Neural crest cell (in vitro differentiated cells): ENCODE measurements around the gene MYL6B. TPM values are rescaled to one million over a fixed set of nuclear protein-coding genes. Genes with fewer than 3 reads are reported as not detected.

Experiments
- DNase-seq: peaks from one replicate; pipeline ENCODE4 v3.0.0; 2021; ENCODE audit warnings: low read depth, mixed read lengths, low spot score
- H3K27ac Mint-ChIP-seq: one replicate; pipeline ENCODE4 v1.8.0; 2021; ENCODE audit warnings: mild to moderate bottlenecking, mixed read lengths; ENCODE audit not compliant: unreplicated experiment
- H3K27me3 Mint-ChIP-seq: 2 replicates; pipeline ENCODE4 v1.8.0; 2021; ENCODE audit warnings: low read depth, mild to moderate bottlenecking, mixed read lengths
- H3K36me3 Mint-ChIP-seq: 2 replicates; pipeline ENCODE4 v1.8.0; 2021; ENCODE audit warnings: low read depth, mild to moderate bottlenecking, mixed read lengths
- H3K4me1 Mint-ChIP-seq: 2 replicates; pipeline ENCODE4 v1.8.0; 2021; ENCODE audit warnings: mixed read lengths
- H3K4me3 Mint-ChIP-seq: one replicate; pipeline ENCODE4 v1.8.0; 2021; ENCODE audit warnings: mild to moderate bottlenecking, mixed read lengths
- H3K9me3 Mint-ChIP-seq: 2 replicates; pipeline ENCODE4 v1.8.0; 2021; ENCODE audit warnings: mixed read lengths
- total RNA-seq: library from RNA; stranded (reverse); gene quantifications from 2 replicates; pipeline ENCODE4 v1.2.1, GENCODE V29; 2021
- TF ChIP-seq, protein P1 (sequence below): fragments of 200-600 bp; sonication (generic); conservative IDR thresholded peaks from 2 replicates; pipeline ENCODE4 v1.5.0; 2021; ENCODE audit warnings: antibody characterized with exemption, mild to moderate bottlenecking

The MYL6B gene
- total RNA-seq, 1 donor from 2014 or later = 178 TPM

- H3K27me3 Mint-ChIP-seq = peaks cover 18% of the 10 kb centered on the region
- peaks cover 38% of the 10 kb centered on the region for H3K36me3 Mint-ChIP-seq
- TF ChIP-seq, protein P1, sequence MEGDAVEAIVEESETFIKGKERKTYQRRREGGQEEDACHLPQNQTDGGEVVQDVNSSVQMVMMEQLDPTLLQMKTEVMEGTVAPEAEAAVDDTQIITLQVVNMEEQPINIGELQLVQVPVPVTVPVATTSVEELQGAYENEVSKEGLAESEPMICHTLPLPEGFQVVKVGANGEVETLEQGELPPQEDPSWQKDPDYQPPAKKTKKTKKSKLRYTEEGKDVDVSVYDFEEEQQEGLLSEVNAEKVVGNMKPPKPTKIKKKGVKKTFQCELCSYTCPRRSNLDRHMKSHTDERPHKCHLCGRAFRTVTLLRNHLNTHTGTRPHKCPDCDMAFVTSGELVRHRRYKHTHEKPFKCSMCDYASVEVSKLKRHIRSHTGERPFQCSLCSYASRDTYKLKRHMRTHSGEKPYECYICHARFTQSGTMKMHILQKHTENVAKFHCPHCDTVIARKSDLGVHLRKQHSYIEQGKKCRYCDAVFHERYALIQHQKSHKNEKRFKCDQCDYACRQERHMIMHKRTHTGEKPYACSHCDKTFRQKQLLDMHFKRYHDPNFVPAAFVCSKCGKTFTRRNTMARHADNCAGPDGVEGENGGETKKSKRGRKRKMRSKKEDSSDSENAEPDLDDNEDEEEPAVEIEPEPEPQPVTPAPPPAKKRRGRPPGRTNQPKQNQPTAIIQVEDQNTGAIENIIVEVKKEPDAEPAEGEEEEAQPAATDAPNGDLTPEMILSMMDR = no peak
- no peaks in the 10 kb centered on the region for H3K9me3 Mint-ChIP-seq
- no peak for DNase-seq
- H3K4me1 Mint-ChIP-seq = peaks cover 47% of the 10 kb centered on the region
- no peak overlapping the region for H3K27ac Mint-ChIP-seq
- H3K4me3 Mint-ChIP-seq = peak overlapping the region; percentile 95
Measured at GRCh38 chr12:56162468-56163290, 10.3 kb downstream of the MYL6B start.

DNA sequence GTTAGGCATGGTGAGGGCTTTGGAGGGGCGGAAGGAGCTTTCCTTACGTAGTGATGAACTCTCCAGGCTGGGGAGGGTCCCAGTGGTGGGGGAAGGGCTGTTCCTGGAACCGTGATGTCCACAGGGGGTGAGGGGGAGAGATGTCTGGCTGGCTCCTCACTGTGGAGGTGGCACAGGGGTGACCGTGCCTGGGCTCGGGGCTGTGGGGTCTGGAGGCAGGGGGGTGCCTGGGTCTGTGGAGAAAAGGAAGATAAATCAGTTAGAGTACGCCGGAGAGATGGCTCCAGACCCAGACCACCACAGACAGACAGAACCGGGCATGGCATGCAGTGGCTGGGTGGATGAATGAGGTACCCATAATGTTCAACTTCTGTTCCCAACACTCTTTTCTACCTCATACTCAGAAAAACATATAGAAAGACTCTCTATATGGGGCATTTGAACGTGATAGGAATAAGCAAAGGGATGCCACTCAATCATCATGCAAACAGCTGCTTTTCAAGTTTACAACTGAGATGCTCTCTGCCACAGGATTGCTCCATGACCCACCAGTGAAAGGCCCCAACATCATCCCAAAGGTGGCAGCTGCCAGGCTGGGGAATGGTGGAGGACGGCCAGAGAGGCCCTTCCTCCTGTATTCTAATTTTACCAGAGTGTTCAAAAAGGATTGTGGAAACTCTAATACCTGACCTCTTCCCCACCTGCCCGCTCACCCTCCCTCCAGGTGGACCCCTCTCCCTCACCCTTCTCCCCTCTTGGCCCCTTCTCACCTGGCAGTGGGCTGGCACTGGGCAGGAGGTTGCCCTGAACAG lies 11.4 kb downstream of the MYL6B start:
- Mint-ChIP-seq H3K27ac (no peak overlapping the region), H3K9me3 (no peaks in the 10 kb centered on the region), H3K4me1 (peaks cover 40% of the 10 kb centered on the region), H3K4me3 (peak overlapping the region; percentile 95), H3K36me3 (peaks cover 38% of the 10 kb centered on the region), H3K27me3 (peaks cover 15% of the 10 kb centered on the region)
- TF ChIP-seq, protein P1 = no peak
- DNase-seq = no peak

- H3K27ac Mint-ChIP-seq = no peak overlapping the region
- peaks cover 34% of the 10 kb centered on the region for H3K4me1 Mint-ChIP-seq
- TF ChIP-seq, protein P1 = no peak
- H3K9me3 Mint-ChIP-seq = no peaks in the 10 kb centered on the region
- H3K36me3 Mint-ChIP-seq = peaks cover 33% of the 10 kb centered on the region
- no peak for DNase-seq
- peaks cover 11% of the 10 kb centered on the region for H3K27me3 Mint-ChIP-seq
- H3K4me3 Mint-ChIP-seq = peak overlapping the region; percentile 29
Measured at GRCh38 chr12:56164345-56164729, 11.9 kb downstream of the MYL6B start.

DNA sequence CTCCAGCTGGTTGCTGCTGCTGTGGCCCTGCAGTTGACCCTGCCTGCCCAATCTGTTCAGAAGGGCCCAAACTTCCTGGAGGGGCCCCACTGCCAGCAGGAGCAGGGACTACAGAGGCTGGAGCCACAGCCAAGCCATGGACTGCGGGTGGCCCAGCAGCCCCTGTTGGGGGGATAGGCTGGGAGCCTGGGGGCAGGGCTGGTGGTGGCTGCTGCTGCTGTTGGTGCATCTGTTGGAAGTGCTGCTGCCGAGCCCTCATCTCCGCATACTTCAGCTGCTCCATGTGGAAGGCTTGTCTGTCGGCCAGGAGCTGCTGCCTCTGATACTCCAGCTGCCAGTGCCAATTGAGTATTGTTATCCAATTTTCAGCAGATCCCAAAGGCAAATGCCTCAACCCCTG lies 13.0 kb downstream of the MYL6B start:
- H3K4me1 Mint-ChIP-seq = peaks cover 24% of the 10 kb centered on the region
- H3K9me3 Mint-ChIP-seq = no peaks in the 10 kb centered on the region
- H3K36me3 Mint-ChIP-seq = peaks cover 35% of the 10 kb centered on the region
- DNase-seq = no peak
- H3K27me3 Mint-ChIP-seq = peaks cover 10% of the 10 kb centered on the region
- no peak overlapping the region for H3K27ac Mint-ChIP-seq
- TF ChIP-seq, protein P1 = no peak
- peak overlapping the region; percentile 74 for H3K4me3 Mint-ChIP-seq

DNA sequence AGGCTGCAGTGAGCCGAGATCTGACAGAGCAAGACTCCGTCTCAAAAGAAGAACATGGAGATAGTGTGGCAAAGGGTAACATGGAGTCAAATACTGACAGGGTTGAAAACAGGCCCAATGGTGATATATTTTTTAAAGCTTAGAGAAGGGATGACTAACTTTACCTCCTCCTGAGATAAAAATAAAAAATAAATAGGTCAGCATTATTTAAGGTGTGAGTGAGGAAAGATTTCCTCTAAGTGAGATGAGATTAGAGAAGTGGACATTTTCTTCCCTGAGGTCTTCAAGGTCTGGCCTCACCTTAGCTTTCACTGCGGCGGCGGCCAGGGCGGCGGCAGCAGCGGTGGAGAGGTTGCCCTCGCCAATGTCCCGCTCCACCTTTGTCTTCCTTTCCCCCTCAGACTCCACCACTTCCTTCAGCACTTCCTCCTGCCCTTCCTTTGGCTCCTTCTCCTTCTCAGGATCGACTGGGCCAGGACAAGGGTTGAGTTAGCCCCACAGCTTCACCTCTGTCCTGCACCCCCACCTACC lies 16.9 kb downstream of the MYL6B start:
- Mint-ChIP-seq H3K4me1 (no peaks in the 10 kb centered on the region), H3K36me3 (peaks cover 33% of the 10 kb centered on the region), H3K27ac (no peak overlapping the region), H3K9me3 (no peaks in the 10 kb centered on the region), H3K27me3 (peaks cover 2% of the 10 kb centered on the region), H3K4me3 (peak overlapping the region; percentile 25)
- DNase-seq = no peak
- TF ChIP-seq, protein P1 = no peak
